ENCODE results near the gene PPP1R3F.
"Not testable (repeated sequence)": the region's sequence is repeated elsewhere in the genome, so short reads cannot be mapped to it uniquely, and the experiment has no call there.

The PPP1R3F gene

DNA sequence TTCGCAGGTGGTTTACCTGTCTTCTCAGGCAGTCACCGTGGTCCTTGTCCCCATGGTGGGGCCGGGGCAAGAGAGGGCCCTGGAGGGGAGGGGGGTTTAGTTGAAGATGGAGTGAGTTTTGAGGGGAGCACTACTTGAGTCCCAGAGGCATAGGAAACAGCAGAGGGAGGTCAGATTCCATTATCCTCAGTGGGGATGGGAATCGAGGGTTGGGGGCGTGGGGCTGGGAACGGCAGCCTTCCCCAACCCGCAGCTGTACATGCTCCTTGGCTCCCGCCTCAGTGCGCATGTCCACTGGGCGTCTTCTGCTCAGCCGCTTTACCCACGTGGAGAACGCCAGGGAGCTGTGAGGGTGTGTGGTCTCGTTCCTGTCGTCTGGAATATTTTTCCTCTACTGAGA, 33.8 kb downstream of the PPP1R3F start, which contains the start of gene GAGE10:
TSS of gene GAGE10 (plus strand) at position 301 of the 400 bp plus-strand sequence. CDS start 1,214 bp downstream, outside the sequence.
- TF ChIP-seq, protein P1, sequence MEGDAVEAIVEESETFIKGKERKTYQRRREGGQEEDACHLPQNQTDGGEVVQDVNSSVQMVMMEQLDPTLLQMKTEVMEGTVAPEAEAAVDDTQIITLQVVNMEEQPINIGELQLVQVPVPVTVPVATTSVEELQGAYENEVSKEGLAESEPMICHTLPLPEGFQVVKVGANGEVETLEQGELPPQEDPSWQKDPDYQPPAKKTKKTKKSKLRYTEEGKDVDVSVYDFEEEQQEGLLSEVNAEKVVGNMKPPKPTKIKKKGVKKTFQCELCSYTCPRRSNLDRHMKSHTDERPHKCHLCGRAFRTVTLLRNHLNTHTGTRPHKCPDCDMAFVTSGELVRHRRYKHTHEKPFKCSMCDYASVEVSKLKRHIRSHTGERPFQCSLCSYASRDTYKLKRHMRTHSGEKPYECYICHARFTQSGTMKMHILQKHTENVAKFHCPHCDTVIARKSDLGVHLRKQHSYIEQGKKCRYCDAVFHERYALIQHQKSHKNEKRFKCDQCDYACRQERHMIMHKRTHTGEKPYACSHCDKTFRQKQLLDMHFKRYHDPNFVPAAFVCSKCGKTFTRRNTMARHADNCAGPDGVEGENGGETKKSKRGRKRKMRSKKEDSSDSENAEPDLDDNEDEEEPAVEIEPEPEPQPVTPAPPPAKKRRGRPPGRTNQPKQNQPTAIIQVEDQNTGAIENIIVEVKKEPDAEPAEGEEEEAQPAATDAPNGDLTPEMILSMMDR (conservative IDR thresholded peaks at IDR 0.05) = no peak
- no peak within 1 kb of the TSS for H3K27ac ChIP-seq

DNA sequence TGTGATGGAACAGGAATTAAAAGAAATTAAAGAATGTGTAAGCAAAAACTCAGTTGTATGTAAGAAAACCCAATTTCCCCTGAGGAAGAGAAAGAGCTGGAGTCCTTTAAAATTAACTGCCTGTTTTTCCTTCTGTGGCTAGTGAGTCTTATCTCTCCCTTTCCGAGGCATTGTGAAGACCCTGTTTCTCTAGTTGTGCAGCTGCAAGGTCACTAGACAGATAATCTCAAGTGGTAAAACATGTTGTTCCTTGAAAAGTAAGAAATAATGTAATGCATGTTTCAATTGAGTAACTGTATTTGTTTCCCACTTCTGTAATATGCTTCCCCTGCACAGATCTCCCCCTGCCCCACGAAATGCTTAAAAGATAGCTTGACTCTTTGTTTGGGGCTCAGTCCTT, 38.2 kb downstream of the PPP1R3F start:
- H3K27ac ChIP-seq = not testable (repeated sequence)

DNA sequence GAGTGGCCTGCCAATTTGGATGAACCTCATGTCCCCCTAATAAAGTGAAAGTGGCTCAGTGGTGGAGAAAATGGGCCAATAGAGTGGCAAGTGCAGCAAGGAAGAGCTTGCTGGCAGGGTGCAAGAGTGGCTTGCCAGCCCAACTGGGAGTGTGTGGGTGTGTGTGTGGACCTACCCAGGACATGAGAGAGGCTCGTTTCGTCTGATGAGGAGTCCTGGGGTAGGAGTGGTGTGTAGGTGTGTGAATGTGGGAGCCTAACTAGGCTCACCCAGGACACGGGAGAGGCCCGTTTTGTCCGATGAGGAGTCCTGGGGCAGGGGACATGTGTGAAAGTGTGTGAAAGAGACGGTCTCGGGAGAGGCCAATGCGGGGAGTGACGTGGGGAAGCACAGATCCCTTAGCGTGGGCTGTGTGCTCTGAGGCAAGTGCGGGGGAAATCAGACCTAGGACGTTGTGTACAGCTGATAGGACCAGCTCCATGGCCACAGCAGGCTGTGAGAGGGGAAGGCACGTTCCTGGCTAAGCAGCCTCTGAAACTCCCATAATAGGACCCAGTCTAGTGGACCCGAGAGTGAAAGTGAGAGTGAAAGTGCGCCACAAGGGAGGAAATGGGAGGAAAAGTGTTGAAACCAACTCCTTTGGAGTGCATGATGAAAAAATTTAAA, 39.1 kb downstream of the PPP1R3F start:
- no peak overlapping the region for H3K27ac ChIP-seq
- TF ChIP-seq, protein P1 (conservative IDR thresholded peaks at IDR 0.05) = no peak

DNA sequence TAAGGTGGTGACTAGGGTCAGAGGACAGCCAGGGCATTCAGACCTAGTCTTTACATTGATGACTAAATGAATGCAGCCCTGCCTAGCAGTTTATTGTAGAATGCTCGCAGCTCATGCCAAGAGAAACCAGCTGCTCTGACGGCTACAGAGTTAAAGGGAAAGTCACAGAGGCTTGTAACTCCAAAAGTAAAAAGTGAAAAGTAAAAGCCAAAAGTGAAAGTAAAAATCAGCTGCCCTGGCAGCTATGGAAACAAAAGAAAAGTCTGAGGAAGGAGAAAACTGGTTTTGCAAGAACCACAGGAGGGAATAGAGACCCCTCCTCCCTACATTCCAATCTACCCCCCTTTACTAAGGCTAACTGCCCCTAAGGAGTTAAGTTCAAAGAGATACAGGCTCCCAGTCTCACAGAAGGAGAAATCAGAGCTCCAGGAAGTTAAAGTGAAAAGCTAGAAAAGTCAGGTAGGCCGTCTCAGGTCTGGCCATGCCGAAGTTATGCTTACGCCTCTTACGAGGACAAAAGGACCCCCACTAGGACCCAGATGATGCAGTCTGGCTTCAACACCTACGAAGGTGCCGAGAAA, 39.9 kb downstream of the PPP1R3F start:
- TF ChIP-seq, protein P1 (conservative IDR thresholded peaks at IDR 0.05) = no peak
- H3K27ac ChIP-seq = no peak overlapping the region

DNA sequence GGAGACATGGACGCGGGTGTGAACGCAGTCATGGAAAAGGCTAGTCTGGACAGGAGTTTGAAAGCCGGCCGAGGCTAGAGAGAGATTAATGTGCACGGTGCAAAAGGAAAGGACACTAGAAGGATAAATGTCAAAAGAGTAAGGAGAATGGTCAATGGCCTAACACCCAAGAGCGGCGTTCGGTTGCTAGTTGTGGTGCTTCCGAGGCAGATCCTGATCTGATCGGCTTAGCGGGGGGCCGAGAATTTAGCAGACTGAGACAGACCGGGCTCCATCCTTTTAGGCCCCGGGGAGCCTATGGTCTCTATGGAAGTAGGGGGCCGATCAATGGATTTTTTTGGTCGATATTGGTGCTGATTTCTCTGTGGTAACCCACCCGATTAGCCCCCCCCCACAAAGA, 40.8 kb downstream of the PPP1R3F start:
- TF ChIP-seq, protein P1 (conservative IDR thresholded peaks at IDR 0.05) = no peak
- no peak overlapping the region for H3K27ac ChIP-seq

DNA sequence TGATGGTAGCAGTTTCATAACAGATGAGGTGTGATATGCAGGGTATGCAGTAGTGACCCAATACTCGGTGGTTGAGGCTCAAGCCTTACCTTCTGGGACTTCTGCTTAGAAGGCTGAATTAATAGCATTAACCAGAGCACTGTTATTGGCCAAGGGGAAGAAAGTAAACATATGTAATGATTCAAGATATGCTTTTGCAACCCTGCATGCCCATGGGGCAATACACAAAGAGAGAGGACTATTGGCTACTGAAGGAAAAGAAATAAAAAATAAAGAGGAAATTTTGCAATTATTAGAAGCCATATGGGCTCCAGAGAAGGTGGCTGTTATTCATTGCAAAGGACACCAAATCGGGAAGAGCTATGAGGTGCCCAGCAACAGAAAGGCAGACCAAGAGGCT, 42.6 kb downstream of the PPP1R3F start:
- TF ChIP-seq, protein P1 (conservative IDR thresholded peaks at IDR 0.05) = no peak
- H3K27ac ChIP-seq = no peak overlapping the region

DNA sequence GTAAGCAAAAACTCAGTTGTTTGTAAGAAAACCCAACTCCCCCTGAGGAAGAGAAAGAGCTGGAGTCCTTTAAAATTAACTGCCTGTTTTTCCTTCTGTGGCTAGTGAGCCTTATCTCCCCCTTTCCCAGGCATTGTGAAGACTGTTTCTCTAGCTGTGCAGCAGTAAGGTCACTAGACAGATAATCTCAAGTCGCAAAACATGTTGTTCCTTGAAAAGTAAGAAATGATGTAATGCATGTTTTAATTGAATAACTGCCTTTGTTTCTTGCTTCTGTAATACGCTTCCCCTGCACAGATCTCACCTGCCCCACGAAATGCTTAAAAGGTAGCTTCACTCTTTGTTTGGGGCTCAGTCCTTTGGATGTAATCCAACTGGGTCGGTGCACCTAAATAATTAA, 46.5 kb downstream of the PPP1R3F start:
- no peak overlapping the region for H3K27ac ChIP-seq
- TF ChIP-seq, protein P1 (conservative IDR thresholded peaks at IDR 0.05) = no peak

DNA sequence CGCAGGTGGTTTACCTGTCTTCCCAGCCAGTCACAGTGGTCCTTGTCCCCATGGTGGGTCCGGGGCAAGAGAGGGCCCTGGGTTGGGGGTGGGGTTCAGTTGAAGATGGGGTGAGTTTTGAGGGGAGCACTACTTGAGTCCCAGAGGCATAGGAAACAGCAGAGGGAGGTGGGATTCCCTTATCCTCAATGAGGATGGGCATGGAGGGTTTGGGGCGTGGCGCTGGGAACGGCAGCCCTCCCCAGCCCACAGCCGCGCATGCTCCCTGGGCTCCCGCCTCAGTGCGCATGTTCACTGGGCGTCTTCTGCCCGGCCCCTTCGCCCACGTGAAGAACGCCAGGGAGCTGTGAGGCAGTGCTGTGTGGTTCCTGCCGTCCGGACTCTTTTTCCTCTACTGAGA, 52.1 kb downstream of the PPP1R3F start, which contains the start of gene GAGE12J:
TSS of gene GAGE12J (plus strand) at position 301 of the 400 bp plus-strand sequence. CDS start 1,157 bp downstream, outside the sequence.
- H3K27ac ChIP-seq = not testable (repeated sequence)

DNA sequence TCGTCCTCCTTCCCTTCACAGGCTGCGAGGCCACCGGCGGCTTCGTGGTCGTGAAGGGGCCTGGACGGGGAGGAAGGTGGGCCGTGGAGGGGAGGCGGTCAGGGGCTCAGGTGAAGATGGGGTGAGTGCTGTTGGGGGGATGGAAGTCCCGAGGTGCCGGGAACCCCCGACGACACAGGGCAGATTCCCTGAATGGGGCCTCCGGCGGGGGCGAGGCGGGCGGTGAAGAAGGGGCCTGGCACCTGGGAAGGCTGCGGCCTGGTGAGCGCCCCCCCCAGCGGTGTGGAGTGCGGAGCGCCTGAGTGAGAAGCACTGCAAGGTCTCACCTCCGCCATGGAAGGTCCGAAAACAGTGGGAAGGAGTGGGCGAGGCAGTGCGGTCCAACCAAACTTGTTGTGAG, 52.7 kb downstream of the PPP1R3F start:
- not testable (repeated sequence) for H3K27ac ChIP-seq

DNA sequence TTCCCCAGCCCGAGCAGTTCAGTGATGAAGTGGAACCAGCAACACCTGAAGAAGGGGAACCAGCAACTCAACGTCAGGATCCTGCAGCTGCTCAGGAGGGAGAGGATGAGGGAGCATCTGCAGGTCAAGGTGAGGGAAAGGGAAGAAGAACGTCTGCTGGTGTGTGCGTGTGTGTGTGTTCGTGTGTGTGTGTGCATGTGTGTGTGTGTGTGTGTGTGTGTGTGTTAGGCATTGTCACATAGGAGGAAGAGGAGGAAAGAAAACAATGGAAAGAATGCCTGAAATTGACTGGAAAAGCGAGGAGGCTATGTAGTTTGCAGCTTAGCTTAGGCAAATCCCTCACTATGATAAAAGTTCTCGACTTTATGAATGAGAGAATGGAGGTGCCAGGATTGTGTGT, 54.1 kb downstream of the PPP1R3F start:
- not testable (repeated sequence) for H3K27ac ChIP-seq

DNA sequence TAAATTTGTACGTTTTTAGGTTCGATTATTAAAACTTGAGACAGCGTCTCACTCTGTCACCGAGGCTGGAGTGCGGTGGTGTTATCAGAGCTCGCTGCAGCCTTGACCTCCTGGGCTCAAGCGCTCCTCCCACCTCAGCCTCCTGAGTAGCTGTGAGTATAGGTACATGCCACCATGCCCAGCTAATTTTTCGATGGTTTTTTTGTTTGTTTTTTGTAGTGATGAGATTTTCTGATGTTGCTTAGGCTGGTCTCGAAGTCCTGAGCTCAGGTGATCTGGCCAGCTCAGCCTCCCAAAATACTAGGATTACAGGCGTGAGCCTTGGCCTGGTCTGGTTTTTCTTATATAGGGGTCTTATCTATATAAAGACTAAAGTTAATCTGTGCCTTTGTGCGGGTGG, 60.8 kb downstream of the PPP1R3F start:
- H3K27ac ChIP-seq = not testable (repeated sequence)

DNA sequence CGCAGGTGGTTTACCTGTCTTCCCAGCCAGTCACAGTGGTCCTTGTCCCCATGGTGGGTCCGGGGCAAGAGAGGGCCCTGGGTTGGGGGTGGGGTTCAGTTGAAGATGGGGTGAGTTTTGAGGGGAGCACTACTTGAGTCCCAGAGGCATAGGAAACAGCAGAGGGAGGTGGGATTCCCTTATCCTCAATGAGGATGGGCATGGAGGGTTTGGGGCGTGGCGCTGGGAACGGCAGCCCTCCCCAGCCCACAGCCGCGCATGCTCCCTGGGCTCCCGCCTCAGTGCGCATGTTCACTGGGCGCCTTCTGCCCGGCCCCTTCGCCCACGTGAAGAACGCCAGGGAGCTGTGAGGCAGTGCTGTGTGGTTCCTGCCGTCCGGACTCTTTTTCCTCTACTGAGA, 61.7 kb downstream of the PPP1R3F start, which contains the start of gene GAGE13:
TSS of gene GAGE13 (plus strand) at position 301 of the 400 bp plus-strand sequence. CDS start 1,156 bp downstream, outside the sequence.
- not testable (repeated sequence) for H3K27ac ChIP-seq

DNA sequence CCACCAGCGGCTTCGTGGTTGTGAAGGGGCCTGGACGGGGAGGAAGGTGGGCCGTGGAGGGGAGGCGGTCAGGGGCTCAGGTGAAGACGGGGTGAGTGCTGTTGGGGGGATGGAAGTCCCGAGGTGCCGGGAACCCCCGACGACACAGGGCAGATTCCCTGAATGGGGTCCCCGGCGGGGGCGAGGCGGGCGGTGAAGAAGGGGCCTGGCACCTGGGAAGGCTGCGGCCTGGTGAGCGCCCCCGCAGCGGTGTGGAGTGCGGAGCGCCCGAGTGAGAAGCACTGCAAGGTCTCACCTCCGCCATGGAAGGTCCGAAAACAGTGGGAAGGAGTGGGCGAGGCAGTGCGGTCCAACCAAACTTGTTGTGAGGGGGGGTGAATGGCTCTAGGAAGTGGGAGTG, 62.2 kb downstream of the PPP1R3F start:
- not testable (repeated sequence) for H3K27ac ChIP-seq
